HG02759 (cell line): Measurements from ENCODE around the gene EXOSC7.
"Not testable (repeated sequence)": the region's sequence is repeated elsewhere in the genome, so short reads cannot be mapped to it uniquely, and the experiment has no call there.

Source experiments
- ATAC-seq: cut with Tn5 transposase; IDR thresholded peaks from one replicate; pipeline ENCODE4 v1.9.1; 2021; ENCODE audit warnings: mild to moderate bottlenecking, moderate library complexity; ENCODE audit not compliant: unreplicated experiment

EXOSC7 gene

DNA sequence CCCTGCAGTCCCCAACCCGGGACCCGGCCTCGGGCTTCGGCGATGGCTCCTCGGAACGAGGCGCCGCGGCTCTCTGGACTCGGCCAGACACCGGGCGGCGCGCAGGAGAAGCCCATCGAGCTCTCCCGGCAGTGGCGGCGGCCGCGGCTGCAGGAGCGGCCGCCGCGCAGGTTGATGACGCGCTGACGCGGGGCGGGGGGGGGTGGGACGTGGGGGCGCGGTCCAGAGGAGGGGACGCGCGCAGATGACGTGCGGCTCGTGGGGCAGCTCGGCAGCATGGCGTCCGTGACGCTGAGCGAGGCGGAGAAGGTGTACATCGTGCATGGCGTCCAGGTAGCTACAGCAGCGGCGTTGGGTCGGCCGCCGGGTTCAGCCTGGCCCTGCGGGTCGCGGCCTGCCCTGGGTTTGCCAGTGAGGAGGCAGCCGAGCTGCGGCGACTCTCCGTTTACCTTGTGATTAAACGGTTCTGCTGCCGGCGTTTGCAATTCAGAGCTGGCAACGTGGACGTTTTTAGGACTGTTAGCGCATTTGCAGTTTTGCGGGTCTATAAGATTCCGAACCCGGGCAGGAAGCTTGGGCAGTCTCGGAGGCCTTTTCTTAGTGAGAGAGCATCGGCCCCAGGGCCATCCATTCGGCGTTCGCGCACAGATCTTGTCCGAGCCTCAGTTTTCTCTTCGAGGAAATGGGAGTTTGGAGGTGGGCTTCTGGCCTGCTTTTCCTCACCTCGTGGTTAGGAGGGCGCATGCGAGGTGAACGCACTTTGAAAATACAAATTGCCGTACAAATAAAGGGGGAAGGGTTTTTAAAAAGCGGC is at the start of gene EXOSC7, which contains the start of gene ZDHHC3:
Gene EXOSC7 (plus strand): TSS at position 243 of the 814 bp plus-strand sequence. CDS start 34 bp downstream, at position 277.
Gene ZDHHC3 (minus strand): TSS at position 173 of the 814 bp plus-strand sequence. CDS start 16,738 bp downstream, outside the sequence.
- peak; percentile 83 for ATAC-seq

DNA sequence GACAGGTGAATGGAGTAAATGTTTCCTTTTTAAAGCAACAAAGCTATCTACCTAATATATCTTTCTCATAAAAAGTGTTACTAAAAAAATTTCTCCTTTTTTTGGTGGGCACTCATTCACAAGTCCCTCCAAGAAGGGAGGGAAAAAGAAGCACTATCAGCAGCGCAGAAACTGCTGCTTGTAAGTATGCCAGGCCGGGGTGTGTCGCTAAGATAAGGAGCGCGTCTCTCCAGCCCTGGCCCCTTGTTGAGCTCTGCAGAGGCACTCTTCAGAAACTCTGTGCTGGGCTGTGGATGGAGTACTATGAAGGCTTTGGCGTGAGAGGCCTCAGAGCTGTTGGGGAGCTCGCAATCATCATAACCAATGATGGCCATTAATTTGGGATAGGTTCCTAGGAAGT is 49.1 kb upstream of the EXOSC7 start:
- ATAC-seq = no peak

DNA sequence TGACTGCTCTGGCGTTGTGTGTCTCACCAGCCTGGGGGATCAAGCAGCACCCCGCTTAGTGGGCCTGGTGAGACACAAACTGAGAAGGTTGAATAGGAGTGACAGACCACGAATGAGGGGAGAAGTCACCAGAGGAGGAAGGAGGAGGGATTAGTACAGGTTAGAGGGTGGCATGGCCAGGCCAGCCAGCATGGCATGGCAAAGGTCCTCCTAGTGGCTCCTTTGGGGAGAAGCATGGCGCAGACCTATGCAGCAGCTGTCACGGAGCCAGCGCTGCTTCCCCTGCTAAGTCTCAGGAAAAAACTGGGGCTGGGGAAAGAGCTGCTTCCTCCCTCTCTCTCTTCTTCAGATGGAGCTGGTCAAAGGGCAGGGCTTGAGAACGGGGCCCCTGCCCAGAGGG is 48.7 kb upstream of the EXOSC7 start:
- no peak for ATAC-seq

DNA sequence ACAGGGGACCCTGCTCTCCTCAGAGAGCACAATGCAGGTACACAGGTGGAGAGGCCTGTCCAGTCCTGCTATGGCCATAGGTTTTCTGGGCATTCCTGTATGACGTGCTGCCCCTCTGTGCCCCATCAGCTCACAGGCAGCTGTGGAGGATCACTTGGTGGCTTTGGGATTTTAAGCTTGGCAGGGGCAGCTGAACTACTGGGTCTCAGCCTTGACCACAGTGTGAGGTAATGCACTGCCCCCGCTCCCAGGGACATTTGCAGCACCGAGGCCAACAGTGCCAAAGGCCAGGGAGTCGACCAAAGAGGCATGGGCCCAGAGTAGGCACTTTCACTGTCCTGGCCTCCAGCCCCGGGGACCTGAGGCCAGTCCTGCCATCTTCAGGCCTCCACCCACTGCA is 46.3 kb upstream of the EXOSC7 start:
- ATAC-seq = no peak

DNA sequence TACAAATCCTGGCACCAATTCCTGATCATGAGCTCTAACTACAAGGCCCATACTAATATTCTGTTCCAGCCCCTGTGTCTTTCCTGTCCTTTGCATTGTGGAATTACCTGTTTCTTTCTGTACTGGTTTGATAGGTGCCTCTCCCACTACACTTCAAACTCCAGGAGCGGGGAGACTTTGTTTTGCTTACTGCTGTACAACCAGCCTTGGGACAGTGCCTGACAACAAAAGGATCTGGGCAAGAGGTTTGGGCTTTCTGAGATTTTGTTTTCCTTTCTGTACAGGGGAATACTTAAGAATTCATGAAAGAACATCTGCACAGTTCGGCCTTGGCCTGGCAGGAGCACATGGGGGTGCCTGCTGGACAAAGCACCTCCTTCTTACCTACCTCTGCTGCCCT is 45.1 kb upstream of the EXOSC7 start:
- no peak for ATAC-seq

DNA sequence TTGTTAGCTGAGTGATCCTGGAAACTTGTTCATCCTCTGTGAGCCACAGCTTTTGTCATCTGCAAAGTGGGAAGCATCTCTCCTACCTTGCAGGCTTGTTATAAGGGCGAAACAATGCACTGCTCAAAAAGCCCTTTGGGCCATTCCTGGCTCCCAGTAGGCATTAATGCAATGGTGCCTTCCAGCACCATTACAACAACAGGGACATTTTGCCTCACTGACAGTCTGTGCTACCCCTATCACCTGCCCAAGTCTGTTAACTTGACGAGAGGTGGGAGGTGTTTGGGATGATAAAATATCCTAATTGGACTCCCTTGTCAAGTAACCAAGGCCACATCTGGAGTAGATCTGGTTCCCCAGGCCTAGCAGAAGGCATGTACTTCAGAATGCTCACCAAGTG is 44.3 kb upstream of the EXOSC7 start:
- no peak for ATAC-seq

DNA sequence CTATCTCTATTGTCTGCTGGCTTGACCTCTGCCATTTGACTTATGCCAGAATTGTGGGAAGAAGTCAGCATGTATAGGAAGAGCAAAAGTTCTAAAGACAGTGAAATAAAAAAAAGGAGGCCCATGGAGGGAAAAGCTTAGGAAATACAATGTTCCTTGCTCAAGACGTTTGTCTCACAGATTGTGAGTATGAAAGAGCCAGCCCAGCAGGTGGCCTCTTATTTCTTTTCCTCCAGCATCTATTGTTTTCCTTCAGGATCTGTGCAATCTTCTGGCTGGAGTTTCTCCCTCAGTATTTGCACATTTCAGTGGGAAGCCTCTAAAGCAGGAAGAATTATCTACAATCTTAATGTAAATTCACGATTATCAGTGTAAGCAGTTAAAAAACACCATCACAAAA is 43.8 kb upstream of the EXOSC7 start:
- ATAC-seq = no peak

DNA sequence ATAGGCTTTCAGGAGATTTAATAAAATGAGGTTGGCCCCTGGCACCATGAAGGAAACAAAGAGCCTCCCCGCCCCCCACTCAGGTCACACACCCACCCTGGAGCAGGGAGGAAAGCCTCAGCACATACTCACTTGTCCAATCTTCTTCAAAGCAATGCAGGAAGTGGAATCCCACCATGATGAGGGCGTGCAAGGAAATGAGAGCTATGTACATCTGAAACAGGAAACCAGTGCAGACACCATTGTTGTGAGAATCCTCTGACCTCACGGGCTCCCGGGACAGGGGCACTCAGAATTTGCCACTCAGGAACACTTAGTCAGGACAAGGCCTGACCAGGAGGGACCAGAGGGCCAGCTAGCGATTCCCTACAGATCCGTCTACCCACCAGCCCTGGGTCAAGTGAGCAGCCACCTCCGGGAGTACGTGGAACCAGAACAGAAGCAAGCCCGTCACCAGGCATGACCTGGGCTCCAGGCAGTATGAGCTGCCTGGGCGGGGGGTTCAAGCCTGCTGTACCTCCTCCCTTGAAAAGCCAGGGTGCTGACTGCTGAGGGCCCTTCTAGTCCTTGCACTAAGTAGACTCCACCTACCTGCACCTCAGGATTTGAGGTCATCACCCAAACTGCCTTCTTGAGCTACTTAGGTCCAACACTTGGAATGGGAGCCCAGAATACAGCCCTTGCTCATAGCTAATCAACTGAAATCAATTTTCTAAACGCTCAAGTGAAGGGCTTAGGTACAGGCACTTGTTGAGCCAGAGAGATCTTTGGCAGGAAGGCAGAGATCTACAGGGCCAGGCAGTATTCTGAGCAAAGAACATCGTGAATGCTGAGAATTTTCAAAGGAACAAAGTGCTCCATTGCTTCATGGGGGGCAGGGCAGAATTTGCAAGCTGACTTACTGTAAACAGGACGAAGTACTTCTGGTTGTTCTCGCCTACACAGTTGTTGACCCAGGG is 42.8 kb upstream of the EXOSC7 start:
- ATAC-seq = no peak

DNA sequence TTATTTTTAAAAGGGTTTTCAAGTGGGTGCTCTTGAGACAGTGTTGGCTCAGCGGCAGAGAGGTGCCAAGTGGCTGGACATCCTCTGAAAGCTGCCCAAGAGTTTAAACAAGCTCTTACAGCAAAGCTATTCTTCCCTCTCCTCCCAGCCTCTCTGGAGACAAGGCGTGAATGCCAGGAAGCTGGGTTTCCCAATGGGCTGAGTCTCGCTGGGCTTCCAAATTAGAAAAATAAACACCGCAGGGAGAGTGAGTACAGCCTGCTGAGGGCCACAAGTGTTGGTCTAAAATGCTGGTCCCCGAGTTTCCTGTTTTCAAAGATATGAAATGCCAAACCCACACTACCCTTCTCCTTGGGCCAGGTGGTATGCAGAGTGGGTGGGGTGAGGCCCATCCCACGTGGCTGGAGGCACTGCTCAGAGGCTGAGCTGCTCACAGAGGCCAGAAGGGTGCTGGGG is 36.4 kb upstream of the EXOSC7 start:
- ATAC-seq = no peak

DNA sequence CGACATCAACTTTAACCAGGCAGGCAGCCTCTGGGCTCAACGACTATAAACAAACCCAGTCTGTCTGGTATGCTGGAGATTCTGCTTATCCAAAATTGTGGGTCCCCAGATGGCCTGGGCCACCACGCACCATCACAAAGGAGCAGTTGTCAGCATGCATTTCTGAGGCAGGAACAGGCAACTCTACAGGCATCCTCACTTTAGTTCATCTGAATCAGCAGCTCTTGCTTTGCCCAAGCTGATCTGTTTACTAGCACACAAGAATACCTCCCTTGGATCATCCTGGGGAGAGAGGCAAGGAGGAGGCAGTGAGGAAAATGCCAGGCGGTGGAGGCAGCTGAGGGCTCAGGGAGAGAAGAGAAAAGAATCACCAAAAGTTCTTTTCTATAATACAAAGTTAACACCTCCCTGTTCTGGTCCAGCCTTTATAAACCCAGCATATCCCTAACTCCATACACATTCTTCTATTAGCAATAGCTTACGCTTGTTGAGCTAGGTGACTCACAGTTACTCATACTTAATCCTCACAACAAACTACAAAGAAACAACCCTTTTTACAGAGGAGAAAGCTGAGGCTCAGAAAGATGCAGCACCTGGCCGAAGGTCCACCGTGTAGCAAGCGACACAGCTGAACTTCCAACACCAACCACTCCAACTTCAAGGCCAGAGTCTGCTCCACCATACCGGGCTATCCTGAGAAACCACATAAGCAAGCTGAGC is 33.7 kb upstream of the EXOSC7 start:
- no peak for ATAC-seq

DNA sequence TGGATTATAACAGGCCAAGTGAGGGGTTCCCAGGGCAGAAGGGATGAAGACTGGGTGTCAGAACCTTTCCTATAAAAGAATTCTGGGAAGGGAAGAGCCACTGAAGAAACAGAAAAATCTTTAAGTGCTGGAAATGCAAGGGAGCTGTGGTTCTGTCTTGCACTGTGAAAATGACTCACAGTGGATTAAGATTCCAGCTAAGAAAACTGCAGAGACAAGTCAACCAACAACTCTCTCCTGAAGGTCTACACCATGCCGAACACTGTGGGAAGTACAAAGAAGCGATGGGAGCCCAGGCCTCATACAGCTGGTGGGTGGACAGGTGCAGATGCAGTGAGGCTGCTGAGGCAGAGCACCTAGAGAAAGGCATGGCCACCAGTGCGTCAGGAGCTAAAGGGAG is 27.8 kb upstream of the EXOSC7 start:
- no peak for ATAC-seq

DNA sequence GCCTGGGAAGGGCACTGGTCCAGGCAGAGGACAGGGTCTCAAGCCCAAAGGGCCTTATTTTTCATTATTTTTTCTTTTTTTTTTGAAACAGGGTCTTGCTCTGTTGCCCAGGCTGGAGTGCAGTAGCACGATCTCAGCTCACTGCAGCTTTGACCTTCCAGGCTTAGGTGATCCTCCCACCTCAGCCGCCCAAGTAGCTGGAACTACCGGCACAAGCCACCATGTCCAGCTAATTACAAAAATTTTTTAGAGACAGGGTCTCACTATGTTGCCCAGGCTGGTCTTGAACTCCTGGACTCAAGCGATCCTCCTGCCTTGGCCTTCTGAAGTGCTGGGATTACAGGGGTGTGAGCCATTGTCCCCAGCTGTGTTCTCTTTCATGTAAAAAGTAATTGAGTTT is 26.3 kb upstream of the EXOSC7 start:
- not testable (repeated sequence) for ATAC-seq

DNA sequence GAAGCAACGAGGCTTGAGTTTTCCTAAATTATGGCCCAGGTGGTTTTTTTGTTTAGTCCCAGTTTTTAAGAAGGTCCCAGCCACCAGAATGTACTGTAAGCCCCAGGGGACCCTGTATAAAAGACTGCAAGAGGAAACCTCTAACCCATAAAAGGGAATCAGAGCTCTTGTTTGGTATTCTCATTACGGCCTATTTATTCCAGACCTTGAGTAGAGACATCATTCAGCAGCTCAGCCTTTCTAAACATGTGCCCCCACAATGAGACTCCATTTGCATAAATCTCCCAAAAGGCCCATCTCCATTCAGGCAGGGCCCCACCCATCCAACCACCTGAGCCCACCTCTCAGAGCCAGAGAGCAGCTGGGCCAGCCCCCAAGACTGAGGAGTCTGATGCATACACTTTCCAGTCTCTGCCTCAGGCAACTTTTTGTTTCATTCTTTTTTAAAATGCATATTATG is 25.7 kb upstream of the EXOSC7 start:
- ATAC-seq = no peak

DNA sequence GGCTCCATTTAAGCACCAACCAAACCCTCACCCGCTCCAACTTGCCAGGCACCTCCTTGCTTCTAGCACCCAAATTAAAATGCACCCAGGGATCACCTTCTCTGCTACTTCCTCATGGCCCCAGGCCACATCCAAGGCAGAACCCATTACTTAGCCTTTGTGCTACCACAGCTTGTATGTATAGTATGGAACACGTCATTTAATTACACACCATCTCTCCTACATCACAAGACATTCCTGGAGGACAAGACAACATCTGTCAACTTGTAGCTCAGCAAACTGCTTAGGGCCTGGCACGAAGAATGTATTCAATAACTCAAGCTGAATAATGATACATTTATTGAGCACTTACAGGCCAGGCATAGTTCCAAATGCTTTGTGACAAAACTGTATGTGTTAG is 23.4 kb upstream of the EXOSC7 start:
- ATAC-seq = no peak

DNA sequence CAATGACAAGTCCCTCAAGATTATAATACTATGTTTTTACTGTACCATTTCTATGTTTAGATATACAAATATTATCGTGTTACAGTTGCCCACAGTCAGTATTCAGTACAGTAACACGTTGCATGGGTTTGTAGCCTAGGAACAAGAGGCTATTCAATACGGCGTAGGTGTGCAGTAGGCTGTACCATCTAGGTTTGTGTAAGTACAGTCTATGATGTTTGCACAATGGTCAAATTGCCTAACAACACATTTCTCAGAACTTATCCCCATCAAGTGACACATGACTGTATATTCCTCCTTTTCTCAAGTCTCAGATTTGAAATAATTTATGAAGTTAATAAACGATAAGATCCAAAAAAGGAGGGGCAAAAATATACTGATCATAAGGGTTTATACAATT is 21.7 kb upstream of the EXOSC7 start:
- no peak for ATAC-seq

DNA sequence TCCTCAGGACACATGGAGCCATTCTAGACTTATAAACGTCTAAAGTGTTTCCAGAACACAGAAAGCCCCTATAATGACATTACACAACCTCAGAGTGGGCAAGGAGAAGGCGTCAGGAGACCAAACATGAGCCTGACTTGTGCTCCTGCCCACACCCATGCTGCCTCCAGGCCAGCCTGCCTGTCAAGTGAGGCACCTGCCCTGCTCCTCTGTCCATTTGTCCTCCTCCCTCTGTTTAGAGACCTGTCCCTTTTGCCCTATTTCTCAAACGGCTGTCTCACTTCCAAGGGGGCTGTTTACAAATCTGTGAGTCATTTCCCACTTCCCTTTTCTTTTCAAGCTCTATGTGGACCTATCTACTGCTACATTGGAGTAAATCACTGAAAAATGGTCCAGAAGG is 21.1 kb upstream of the EXOSC7 start:
- ATAC-seq = peak; percentile 73

DNA sequence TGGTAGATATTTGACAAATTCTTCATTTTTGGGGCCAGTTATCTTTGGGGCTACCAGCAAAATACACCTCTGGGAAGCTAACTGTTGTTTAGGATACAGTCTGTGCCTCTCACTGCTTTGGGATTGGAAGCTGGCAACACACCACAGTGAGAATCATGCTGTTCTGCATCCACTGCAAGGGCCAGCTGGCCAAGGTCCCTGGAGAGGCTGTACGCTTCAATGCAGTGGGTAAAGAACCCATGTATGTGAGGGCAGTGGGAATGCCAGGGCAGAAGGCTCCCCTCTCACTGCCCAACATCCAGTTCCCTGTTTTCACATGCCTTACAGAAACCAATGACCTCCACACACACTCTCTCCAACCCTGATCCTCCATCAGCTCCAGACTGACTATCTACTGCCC is 20.1 kb upstream of the EXOSC7 start:
- no peak for ATAC-seq

DNA sequence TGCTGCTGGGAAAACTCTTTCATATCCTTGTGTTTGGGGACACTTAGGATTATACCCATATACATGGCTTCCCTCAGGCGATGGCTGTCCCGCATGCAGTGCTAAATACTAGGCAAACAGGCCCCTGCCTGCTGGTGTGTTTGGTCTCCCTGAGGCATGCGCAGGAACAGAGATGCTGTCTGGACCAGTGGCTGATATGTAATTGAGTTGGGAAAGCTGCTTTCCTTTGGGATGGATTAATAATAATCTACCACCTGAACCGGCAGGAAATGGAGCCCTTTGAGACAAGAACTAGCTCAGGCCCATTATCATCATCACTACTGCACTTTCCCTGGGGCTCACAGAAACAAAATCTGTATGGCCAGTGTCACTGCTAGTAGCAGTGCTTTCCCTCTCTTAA is 18.1 kb upstream of the EXOSC7 start:
- no peak for ATAC-seq

DNA sequence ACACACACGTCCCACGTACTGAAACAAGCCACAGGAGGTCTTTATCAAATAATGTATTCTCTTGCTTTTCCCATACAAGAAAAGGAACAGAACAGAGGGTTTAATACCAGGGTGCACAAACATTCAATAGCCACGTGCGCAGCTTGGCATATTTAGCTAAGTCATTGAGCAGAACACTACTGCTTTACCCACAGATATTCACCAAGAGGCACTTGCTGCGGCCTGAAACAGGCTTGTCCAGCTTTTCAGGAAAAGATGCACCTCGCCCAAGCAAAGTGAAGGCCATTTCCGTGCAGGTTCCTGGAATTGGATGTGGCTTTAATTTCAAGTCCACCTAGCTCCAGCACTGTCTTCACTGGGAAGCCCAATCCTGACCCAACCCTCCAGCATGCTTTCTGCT is 17.7 kb upstream of the EXOSC7 start:
- no peak for ATAC-seq

DNA sequence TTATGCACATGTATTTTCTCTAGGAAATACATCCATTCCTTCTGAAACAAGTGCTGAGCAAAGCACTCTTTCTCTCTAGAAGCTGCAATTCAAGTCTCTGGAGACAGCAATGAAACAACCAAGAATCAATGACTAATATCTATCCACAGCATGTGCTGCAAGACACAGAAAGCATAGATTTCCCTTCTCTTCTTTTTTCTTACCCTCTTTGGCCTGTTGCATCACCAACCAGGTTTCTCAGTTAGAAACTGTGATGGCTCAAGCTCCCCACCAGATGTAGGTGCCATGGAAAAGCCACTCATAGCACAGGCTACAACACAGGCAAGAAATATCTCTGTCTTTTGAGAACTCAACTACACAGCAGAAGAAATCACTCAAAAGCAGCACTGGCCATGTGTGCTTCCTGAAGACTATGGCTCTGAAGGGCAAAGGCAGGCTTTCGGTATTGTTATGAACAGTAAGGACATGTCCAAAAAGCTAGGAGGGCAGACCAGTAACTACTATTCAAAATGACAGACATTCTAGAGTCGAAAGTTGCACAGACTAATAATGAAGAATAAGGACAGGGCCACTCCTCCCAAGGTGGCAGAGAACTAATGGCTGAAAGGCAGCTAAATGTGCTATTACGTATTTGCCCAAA is 15.5 kb upstream of the EXOSC7 start:
- ATAC-seq = no peak
